Mesenteric fat pad (tissue), 1 donor: ENCODE results near the gene NAA10. TPM values are rescaled to one million over a fixed set of nuclear protein-coding genes. Genes with fewer than 3 reads are reported as not detected.

Experiments used
- DNase-seq: peaks from one replicate; pipeline ENCODE4 v3.0.0-alpha.2; 2020; ENCODE audit warnings: low spot score
- total RNA-seq: library from RNA; stranded (reverse); fragmentation: NEBNext Ultra II Directional; extraction: Animal tissue kit (Norgen Biotek cat#: 25700); gene quantifications from one replicate; pipeline ENCODE4 v1.2.1, GENCODE V29; 2021
- donor health status: DM: yes; HTN: yes; CAD: no.

NAA10 gene
- total RNA-seq, 1 donor from 2014 or later, result 118 TPM

DNA sequence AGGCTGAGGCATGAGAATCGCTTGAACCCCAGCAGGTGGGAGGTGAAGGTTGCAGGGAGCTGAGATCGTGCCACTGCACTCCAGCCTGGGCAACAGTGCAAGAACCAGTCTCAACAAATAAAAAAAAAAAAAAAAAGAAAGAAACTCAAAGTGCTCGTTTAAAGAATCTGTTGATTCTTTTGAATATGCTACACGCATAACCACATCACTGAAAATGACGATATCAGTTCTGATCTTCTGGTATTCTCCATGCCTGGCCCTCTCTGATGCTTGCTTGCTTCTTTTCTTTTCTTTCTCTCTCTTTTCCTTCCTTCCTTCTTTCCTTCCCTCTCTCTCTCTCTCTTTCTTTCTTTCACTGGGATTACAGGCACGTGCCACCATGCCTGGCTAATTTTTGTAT lies 23.0 kb downstream of the NAA10 start:
- DNase-seq, result no peak

DNA sequence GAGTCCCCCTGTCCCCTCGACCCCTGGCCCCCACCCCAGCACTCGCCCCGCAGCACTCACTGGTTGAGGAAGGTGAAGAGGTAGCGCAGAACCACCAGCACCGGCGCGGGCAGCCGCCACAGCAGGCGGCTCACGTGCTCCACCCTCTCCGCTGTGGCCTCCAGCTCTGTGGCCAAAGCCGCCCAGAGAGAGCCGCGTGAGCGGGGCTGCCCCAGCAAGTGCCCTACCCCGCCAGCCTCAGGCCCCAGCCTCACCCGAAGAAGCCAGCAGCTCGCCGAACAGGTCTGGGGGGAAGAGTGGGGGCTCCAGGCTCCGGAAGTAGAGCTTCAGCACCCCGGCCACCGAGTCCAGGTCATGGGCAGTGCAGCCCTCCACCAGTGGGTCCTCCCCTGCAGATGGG lies 24.4 kb downstream of the NAA10 start:
- DNase-seq, result peak; percentile 85

DNA sequence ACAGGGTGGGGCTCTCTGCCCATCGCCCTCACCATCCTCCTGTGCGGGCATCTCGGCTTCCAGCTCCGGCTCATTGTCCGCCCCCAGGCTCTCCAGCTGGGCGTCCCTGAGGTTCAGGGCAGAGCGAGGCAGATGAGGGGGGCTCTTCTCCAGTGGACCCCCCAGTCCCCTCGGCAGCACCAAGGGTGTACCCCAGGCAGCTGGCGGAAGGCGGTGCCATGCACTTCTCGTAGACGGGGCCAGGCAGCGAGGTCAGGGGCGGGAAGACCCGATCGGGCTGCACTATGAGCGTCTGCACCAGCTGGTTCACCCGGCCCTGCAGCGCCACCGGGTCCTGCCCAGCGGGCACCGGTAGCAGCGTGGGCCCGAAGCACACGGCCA lies 24.9 kb downstream of the NAA10 start:
- no peak for DNase-seq

DNA sequence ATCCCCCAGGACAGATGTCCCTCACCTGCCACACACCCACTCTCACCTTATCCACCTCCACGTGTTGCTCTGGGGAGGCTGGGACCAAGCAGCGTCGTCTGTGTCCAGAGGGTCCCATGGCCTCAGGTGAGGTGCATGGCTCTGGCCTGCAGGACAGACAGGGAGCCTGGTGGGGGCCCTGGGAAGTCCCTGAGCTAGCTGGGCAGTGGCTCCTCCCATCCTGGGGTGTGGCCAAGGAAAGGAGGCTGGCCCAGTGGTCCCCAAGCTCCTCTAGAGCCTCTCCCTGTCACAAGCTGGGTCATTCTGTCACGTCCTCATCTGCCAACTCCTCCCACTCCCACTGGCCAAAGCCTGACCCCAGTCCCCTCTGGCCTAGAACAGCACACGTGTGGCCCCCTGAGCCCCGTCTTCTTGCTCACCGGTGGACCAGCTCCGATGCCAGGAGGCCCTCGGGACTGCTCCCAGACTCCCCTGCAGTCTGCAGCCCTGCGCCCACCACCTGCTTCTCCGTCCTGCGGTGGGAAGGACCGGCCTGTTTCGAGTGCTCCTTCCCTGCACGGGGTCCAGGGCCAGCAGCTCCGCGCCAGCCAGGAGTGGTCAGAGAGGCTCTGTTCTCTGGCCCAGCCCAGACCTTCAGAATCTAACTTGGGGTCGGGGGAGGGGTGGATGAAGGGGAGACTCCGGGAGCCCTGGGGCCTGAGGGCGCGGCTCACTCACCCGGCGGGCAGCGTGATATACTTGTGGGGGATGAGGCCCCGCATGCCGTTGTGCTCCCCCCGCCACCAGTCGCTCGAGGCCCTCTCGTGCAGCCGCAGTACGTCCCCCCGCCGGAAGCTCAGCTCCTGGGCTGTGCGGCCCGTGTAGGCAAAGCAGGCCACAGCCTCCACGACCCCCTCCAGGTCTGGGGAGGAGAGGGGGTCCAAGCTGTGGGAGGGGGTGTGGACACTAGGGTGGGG lies 25.5 kb downstream of the NAA10 start:
- no peak for DNase-seq

DNA sequence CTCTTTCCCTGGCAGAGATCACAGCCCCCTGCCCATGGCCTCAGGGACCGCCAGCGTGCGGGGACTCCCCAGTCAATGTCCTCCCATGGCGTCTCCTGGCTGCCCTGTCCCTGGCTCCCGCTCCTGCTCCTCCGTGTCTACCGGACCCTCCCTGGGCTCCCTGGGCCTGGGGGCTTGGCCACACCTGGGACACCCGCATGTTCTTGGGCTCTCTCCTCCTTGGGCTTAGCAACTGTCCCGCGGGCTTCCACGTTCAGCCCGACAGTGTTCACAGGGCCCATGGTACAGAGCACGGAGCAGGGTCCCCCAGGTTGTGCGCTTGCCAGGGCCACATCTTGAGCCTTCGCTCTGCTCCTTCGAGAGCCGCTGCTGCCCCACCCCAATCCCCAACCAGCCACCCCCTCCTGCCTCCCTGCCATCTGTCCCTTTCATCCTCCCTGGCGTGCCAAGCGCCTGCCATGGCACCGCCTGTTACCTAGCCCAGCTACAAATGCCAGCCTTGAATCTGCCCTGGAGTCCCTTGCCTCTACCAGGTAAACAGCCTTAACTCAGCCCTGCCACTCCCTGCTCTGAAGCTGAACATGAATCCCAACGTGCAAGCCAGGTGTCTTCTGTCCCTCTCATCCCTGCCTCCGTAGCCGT lies 26.5 kb downstream of the NAA10 start:
- no peak for DNase-seq

DNA sequence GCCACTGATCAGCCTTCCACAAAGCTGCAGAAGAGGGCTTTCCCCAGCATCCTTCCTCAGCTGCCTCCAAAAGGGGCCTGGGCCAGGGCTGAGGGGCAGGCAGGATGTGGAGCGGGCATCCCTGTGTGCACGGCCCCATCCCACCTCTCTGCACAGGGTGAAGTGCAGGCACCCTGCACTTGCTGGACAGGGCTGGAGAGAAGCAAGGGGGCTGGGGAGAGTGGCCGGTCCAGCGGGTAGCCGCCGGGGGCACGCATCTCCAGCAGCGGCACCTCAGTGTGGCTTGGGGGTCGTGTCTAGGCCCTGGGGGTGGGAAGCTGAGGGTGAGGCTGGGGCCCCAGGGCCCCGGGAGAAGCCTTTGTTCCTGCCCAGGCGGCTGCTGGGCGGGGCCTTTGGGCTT lies 27.4 kb downstream of the NAA10 start:
- DNase-seq, result no peak

DNA sequence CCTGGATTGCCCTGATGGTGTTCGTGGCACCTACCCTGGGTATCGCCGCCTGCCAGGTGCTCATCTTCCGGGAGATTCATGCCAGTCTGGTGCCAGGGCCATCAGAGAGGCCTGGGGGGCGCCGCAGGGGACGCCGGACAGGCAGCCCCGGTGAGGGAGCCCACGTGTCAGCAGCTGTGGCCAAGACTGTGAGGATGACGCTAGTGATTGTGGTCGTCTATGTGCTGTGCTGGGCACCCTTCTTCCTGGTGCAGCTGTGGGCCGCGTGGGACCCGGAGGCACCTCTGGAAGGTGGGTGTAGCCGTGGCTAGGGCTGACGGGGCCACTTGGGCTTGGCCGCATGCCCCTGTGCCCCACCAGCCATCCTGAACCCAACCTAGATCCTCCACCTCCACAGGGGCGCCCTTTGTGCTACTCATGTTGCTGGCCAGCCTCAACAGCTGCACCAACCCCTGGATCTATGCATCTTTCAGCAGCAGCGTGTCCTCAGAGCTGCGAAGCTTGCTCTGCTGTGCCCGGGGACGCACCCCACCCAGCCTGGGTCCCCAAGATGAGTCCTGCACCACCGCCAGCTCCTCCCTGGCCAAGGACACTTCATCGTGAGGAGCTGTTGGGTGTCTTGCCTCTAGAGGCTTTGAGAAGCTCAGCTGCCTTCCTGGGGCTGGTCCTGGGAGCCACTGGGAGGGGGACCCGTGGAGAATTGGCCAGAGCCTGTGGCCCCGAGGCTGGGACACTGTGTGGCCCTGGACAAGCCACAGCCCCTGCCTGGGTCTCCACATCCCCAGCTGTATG lies 28.5 kb downstream of the NAA10 start:
- no peak for DNase-seq

DNA sequence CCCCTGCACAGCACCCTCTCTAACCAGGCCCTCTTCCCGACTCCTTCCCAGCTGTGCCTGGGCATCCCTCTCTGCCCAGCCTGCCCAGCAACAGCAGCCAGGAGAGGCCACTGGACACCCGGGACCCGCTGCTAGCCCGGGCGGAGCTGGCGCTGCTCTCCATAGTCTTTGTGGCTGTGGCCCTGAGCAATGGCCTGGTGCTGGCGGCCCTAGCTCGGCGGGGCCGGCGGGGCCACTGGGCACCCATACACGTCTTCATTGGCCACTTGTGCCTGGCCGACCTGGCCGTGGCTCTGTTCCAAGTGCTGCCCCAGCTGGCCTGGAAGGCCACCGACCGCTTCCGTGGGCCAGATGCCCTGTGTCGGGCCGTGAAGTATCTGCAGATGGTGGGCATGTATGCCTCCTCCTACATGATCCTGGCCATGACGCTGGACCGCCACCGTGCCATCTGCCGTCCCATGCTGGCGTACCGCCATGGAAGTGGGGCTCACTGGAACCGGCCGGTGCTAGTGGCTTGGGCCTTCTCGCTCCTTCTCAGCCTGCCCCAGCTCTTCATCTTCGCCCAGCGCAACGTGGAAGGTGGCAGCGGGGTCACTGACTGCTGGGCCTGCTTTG lies 29.2 kb downstream of the NAA10 start:
- peak; percentile 85 for DNase-seq

DNA sequence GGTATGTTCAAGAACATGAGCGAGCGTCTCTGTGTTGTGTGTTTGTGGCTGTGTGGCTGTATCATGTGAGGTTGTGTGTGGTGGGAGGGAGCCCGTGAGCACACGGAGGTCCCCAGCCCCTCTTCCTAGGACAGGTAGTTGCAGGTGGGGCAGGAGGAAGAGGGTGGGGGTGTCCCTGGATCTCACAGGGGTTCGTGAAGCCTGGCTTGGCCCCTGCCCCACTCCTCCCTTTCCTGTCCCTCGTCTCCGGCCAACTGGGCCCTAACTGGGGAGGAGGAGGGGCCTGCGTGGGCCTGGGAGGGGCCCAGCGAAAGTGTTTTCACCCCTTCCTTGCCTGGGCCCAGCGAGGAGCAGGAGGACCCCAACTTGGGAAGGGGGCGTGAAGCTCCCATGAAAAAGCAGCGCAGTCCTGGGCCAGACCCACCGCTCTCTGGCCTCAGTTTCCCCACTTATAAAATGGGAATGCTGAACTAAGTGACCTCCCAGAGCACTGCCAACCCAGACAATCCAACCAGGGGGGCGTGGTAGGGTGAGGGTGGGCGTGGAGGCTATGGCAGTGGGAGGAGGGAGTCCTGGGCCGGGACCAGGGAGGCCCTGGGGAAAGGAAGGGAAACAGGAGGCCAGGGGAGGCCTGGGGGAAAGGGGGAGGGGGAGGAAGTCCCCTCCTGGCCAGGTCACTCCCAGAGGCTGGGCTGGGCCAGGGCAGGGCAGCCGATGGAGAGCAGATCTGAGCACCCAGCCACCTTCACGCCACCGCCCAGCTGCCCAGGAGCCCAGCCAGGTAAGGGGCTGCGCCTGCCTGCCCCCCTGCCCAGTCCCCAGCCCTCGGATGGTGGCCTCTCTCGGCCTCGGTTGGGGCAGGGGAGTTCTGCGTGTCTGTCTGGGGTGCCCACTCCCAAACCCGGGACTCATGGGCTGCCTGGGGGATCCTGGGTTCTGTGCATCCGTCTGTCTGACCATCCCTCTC lies 30.6 kb downstream of the NAA10 start, which contains the start of gene AVPR2:
Gene AVPR2, plus strand, starts transcription at position 683 of the 967 bp plus-strand sequence. CDS start 473 bp downstream, outside the sequence.
- no peak for DNase-seq

DNA sequence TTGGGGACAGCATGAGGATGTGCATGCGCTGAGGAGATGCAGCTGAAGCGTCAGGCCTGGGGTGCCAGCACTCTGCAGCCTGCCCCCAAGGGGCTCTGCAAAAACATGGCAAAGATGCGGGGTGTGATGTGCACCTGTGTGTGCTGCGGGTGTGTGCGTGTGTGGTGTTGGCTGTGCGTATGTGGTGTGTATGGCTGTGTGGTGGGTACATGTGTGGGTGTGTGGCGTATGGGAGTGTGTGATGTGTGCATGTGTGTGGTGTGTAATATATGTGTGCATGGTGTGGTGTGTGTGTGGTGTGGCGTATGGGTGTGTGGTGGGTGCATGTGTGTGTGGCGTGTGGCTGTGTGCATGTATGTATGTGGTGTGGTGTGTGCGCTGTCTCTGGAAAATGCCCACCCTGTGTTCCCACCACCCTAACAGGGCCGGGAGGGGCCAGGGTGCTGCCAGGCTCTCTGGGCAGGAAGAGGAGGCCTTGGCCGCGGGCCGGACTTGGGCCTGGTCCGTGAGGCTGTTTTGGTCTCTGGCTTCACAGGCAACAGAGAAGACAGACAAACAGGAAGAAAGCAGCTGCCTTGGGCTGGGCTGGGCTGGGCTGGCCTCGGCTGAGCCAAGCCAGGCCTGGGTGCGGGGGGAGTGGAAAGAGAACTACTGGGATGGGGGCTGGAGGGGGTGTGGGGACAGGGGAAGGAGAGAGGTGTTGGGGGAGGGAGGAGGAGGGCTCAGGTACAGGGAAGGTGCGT lies 31.4 kb downstream of the NAA10 start:
- peak; percentile 89 for DNase-seq

DNA sequence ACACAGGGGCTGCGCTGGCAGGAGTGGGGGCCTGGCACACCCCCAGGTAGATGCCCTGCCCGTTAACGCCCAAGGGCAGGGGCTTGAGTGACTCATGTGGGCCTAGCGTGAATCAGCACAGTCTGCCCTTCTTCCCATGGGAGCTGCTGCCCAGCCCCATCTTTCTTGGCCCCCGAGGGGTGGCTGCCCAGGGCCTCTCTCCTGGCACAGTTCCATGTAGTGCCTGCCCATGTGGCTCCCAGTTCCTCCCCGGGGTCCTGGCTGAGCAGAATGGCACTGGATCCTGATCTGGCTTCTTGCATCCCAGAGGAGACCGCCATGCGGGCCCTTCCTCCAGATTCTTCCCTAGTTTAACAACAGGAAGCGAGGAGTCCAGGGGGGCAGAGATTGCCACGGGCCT lies 32.5 kb downstream of the NAA10 start:
- no peak for DNase-seq

DNA sequence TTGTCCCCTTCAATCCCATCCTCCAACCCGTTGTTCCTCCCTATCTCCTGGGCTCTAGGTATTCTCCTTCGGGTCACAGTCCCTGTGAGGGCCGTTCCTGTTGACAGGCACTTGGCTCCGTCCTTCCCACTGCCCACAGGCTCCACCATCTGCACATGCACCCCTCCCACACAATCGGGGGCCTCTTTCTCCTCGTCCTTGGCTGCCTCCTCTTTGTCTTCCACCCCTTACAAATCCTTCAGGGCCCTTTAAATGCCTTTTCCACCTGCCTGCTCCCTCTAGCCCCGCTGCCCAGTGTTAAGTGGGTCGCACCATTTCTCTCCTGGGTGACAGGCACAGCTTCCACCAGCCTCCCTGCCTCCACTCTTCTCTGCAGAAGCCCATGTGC lies 33.1 kb downstream of the NAA10 start:
- DNase-seq, result no peak

DNA sequence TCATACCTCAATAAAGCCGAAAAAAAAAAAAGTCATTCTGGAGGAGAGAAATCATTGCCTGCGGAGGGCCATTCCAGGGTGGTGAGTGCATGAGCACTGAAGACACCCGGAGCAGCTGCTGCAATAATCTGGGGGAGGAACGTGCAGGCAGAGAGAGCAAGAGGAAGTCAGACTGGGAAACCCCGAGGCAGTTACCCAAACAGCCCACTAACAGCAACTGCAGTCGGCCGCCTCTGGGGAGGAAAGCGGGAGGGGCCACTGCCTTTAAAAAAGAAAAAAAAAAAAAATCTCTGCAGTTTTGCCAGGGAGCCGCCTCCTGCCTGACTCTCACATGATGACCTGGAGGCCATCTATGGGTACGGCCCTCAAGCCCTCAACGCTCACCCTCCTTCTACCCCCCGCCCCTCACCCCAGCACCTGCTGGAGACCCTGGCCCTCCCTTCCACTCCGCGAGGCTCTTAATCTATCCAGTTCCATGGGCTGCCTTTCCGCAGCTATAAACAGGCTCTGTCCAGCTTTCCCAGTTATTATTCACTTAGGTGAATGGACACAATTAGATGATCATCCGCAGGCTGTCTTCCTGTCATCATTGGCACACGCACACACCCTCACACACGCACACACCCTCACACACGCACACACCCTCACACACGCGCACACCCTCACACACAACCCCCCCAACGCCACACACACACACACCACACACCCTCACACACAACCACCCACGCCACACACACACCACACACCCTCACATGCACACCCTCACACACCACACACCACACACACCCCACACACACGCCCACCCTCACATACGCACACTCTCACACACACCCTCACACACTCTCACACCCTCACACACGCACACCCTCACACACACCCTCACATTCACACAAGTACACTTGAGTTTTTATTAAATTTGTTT lies 33.7 kb downstream of the NAA10 start:
- no peak for DNase-seq

DNA sequence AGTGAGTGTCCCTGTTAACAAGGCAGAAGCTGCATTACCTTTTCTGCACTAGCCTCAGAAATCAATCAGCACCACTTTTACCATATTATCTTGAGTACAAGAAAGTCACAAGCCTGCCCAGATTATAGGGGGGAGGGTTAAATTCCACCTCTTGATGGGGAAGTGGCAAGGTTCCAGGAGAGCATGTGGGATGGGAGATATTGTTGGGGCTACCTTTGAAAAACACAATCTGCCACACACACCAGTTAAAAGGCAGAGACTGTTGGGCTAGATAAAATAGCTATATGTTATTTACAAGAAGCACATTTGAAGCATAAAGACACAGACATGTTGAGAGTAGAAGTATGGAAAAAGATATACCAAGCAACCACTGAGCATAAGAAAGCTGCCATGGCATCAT lies 36.9 kb downstream of the NAA10 start:
- no peak for DNase-seq

DNA sequence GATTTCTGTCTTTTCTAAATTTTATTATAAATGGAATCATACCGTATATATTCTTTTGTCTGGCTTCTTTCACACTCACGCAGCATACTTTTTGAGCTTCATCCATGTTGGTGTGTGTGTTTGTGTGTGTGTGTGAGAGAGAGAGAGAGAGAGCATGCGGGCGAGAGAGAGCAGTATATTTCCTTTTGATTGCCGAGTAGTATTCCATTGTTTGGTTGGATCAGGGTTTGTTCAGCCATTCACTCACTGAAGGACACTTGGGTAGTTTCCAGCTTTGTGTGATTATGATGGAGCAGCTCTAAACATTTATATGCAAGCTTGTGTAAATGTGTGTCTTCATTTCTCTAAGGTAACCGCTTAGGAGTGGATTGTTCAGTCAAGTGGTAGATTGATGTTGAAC lies 45.7 kb downstream of the NAA10 start:
- DNase-seq, result no peak

DNA sequence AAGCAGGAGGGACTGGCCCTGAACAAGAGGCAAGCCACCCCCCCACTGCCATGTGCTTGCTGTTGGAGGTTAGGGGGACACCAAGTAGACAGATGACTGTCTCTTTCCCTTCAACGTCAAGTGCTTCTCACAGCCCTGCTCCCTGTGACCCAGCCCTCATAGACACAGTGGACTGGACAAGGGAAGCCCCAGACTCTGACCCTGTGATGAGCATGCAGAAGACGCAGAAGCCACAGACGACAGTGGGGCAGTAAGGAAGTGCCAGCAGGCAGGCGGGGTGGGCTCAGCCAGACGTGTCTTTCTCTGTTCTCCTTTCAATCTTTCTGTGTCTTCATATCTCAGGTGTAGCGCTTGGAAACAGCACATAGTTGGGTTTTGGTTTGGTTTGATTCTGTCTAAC lies 46.5 kb downstream of the NAA10 start:
- no peak for DNase-seq

DNA sequence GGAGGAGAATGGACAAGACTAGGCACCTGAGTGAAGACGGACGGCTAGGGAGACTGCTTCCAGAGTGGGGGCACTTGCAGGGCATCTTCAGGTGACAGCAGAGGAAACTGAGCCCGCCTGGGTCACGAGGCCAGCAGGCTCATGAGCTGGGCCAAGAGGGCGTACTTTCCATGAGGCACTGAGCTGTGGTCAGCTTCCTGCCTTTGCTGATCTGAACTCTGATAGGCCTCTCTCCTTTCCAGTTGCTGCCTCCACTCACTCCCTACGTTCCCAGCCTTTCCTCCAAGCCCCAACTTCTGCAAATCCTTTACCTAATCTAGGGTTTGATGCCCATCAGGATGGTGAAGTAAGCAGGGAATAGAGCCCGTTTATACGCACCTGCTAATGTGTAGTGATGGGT lies 47.5 kb downstream of the NAA10 start:
- DNase-seq, result no peak

DNA sequence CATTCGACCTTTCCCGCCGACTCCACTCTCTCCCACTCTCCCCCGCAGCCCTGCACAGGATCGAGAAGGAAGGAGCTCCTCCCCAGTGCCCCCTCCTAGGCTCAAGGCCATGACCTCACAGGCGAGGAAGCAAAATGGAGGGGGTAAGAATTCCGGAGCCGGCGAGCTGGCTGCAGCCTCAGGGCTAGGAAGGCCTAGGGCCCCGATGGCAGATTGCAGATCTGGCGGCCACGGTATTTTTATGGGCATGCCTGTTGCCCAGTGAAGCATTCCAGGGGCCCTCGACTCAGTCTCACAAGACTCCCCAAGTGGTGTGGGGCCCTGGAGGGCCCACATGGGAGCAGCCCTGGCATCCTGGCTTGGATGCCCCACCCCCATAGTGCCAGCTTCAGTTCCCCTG lies 47.9 kb downstream of the NAA10 start:
- DNase-seq, result no peak
